ENCODE data around the gene C3orf18.

C3orf18 gene

GRCh38 chr3:50577348-50577747 lies 9.8 kb upstream of the C3orf18 start:
- FAIRE-seq = no peak

DNA sequence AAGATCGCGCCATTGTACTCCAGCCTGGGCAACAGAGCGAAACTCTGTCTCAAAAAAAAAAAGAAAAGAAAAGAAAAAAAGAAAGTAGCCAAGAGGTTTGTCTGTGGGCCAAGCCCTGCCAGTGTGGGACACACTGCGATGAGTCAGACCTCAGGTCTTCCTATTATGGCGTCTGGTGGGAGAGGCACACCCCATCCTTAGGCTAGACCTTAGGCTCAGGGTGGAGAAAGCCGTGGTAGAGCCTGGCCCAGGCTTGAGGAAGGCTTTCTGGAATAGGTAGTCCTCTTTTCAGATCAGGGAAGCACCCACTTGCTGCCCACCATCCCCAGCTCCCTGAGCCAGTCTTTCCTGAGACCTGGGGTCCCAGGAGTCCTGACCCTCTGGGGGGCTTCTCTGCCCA lies 7.8 kb upstream of the C3orf18 start:
- FAIRE-seq = no peak

DNA sequence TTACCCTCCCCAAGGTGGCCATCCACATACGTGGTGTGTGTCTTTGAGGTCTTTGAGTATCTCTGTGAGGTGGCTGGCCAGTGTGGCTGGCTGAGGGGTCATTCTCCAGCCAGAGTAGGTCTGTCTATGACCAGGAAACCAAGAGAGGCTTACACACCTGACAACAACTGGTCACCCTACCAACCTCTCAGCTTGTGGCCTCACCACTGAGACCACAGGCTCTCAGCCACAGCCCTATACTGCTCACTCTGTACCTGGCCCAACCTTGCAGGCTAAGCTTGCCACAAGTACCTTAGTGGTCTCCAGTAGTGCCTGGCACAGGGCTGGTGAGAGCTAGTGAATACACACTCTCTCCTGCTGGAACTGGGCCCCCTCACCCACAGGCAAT lies 6.9 kb upstream of the C3orf18 start:
- FAIRE-seq = no peak

DNA sequence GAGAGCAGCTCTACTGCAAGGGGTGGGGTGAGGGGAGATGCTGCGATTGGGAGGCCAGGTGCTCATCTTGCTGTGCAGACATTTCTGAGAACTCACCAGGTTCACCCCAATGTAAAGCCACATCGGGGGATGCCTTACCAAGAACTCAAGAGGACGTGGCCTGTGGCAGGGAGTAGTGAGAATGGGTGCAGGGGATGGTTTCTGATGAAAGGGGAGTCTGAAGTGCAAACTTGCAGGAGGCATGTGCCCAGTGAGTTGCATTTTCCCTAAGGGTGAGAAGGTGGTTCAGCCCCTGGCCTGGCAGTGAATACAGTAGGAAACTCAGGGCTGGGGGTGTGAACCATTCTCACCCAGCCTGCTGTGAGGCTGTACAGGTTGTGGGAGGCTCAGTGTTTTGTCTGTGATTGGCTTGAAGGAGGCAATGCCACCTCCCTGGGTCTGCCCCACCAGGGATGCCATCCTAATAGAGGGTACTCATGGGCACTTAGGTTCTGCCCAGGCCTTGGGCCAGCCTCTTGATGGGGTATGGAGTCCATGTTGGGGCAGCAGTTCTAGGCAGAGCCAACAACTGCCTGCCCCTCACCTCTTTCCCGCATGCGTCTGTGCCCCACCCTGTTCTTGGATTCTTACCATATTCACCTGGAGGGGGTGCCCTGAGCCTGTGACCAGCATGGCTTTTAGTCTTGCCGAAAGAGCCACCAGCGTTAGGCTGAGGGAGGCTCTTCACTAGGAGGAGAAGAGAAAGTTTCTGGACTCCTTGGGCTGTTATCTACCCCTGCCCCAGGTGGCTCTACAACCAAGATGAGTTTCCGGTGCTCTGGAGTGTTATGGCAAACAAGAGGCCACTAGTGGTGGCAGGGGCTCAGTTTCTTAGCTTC lies 6.3 kb upstream of the C3orf18 start:
- no peak for FAIRE-seq

DNA sequence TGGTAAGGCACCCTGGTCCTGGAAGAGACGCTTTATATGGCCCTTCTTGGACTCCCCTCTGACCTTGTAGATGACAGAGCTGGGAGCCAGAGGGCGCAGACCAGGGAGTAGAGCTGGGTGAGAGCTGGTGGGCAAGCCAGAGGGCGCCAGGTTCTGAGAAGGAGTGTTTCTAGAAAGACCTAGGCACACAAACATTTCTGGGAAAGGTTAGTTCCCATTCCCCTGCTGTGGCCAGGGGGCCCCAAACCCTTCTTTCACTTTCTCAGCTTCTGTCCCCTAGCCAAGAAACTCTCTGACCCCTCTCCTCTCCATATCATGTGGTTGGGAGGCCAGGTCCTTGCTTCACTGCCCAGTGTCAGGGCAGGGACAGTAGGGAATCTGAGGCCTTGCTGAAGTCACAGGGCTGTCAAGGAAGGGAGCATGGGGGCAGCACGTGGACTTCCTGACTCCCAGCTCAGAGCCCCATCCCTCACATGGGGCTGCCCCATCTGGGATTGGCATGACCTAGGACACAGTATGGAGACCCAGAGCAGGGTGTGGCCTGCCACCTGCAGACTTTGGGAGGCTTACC lies 5.3 kb upstream of the C3orf18 start:
- no peak for FAIRE-seq

DNA sequence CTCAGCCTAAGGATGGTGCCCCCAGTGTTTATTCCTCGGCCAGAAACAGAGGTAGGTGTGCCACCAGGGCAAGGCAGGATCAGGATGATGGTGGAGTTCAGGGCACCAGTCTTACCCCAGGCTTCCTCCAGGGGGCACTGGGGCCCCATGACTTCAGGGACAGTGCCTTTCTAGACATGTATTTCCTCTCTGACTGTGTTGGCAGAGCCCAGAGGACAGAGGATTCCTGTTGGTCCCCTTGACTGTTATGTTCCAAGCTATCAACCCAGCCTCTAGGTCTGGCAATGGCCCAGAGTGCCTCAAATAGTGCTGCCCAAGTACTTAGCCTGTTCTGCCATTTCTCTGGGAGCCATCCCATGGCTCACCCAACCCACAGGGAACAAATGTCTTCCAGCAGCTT lies 4.6 kb upstream of the C3orf18 start:
- no peak for FAIRE-seq

GRCh38 chr3:50571486-50571885 lies 3.9 kb upstream of the C3orf18 start:
- no peak for FAIRE-seq

- FAIRE-seq = no peak
These were observed 3.1 kb upstream of the C3orf18 start for GRCh38 chr3:50570508-50571279.

DNA sequence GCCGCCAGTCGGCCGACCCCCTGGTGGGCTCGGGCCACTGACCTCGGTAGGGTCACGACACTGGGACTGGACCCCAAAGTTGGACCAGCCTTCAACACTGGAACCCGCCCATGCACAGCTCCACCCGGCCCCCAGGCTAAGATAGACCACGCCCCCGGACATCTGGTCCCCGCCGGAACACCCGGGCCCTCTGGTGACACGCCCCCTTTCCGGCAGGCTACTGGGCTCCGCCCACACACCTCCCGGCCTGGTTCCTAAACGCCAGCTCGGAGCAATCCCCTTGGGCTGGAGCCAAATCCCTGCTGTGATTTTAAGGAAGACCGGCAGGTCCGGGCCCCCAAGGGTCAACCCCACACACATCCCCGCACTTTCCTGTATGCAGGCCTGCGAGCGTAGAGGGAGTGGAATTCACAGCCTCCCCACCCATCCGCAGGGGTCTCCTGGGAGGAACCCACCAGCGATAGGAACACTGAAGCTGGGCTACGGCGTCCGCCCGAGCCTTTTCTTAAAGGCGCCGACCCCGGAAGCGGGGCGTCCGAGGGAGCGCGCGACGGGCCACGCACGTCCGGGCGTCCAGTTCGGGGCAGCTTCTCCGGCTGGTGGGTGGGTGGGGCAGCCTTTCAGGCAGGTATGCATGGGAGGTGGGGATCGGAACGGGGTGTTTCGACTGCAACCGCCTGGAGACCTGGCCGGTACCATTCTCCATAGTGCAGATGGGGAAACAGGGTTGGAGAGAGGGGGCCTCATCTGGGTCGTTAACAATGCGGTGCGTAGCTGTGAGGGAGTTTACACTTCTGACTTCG lies 1.6 kb upstream of the C3orf18 start, which contains the start of gene HEMK1:
Gene HEMK1 (plus strand): TSS at position 576 of the 803 bp plus-strand sequence. CDS start 1,583 bp downstream, outside the sequence.
- peak; percentile 41 for FAIRE-seq

DNA sequence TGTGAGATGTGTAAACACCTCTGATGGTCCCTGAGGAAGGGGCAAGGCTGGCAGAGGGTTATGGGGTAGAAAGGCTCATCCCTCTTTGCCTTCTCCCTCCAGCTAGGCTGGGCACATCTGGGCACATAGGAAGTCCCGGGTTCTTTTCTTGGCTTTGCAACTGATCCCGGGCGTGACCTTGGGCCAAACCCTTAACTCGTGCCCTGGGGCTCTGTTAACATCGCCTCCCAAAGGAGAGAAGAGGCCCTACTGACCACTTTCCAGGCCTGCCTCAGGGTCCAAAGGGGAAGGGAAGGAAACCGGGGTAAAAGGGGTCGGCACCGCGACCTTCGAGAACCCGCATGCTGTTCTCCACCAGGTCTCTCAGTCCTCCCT lies 549 bp downstream of the C3orf18 start:
- no peak for FAIRE-seq

DNA sequence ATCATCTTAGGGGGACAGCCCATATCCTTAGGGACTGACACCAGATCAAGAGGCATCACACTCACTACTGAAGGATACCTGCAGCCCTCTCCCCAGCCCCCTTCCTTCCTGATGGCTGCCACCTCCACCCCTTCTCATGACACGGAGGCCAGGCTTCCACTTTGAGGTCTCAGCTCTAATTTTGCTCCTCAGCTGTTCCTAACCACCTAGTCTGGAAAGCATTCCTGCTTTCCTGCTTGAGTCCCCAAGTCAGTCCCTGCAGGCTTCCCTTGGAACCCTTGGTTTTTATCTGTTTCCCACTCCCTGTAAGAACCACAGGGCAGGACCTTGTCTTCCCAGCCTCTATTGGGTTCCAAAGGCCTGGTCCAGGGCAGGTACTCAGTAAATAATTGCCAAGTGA lies 3.2 kb downstream of the C3orf18 start:
- FAIRE-seq = no peak

GRCh38 chr3:50563867-50564266 lies 3.7 kb downstream of the C3orf18 start:
- FAIRE-seq = no peak

- FAIRE-seq = no peak
These were observed 4.7 kb downstream of the C3orf18 start for GRCh38 chr3:50562861-50563260.

GRCh38 chr3:50559702-50560101 lies 7.8 kb downstream of the C3orf18 start:
- no peak for FAIRE-seq

GRCh38 chr3:50557915-50558314 lies 9.6 kb downstream of the C3orf18 start:
- no peak for FAIRE-seq

DNA sequence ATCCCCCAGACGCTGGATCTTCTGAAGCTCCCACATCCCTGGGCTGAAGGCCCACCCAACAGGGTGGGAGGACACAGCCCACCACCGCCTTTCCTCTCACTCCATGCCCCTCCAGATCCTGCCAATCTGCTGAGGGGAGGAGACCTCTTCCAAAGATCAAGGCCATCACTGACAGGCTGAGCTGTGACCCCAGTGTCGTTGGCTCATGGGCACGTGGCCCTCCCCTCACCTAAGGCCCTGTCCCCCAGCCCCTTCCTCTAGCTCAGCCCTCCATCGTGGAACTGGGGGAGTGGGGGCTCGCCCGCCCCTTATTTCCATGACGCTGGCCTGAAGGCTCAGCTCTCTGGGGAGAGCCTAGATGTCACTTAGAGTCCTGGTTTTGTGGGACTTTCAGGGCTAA lies 10.4 kb downstream of the C3orf18 start:
- no peak for FAIRE-seq

GRCh38 chr3:50554553-50554952 lies 13.0 kb downstream of the C3orf18 start:
- FAIRE-seq = no peak

DNA sequence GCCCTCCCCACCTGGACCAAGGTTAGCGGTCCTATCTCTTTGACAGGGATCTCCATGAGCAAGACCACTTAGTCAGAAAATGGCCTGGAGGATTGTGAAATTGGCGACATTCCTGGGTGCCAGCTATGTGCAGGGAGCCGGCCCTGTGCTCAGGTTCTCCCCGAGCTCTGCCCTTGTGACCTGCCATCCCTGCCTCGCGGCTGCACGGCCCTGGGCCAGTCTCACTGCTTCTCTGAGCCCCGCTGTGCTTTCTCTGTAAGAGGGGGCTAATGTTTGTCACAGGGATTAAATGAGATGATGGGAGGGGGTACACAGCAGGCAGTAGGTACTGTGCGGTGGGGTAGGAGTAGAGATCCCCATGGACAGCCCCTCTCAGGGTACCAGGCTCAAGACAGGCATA lies 14.9 kb downstream of the C3orf18 start:
- no peak for FAIRE-seq

DNA sequence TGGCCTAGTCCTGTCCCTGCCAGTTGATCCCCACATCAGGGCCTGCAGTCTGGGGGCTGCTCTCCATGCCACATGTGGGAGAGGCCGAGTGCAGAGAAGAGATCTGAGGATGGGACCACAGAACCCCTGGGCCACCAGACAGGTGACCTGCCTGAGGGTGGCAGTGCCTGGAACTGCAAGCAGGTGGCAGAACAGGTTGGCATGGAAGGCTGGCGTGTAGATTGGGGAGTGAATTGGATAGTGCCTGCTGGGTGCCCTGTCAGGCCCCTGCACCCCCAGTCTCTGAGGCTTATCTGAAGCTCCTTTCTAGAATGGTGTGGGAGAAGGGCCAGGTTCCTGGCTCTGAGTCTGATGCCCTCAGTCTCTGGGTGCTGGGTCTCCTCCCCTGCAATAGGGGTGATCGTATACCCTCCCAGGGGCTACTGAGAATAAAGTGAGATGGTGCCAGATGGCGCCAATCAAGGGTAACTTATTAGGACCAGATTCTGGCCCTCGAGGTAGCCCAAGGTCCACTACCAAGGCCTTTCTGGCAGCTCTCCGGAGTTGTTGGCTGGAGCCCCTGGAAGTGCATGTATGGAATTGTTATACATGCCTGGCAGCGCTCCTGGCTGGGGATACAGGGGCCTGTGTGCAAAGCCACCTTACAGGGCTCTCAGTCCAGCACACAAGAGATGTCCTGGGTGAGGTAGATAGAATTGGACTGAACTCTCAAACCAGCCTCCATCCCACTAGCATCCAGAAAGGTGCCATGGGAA lies 15.7 kb downstream of the C3orf18 start:
- no peak for FAIRE-seq

DNA sequence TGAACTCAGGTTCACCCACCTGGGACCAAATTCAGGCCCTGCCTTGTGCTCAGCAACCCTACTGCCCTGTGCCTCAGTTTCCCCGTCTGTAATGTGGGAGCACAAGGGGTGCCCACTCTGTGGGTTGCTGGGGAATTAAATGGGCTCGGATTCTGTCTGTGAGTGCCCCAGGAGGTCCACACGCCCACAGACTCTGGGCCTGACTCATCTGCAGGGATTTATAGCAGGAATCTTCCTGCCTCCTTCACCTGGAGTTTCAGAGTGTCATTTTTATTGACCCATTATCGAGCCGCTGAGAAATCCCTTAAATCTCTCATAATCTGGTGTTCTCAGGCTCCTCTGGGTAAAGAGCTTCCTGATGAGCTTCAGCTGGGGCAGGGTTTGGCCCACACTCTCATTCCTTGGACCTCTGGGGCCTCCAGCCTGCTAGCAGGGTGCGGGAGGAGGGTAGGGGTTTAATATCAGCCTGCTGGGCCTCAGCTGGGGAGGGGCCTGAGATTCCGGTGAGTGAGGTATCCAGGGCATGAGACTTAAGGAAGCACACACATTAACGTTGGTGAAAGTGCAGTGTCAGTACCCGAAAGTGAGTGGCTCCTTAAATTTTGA lies 16.4 kb downstream of the C3orf18 start:
- no peak for FAIRE-seq

GRCh38 chr3:50550079-50550736 lies 17.3 kb downstream of the C3orf18 start:
- no peak for FAIRE-seq
